Natural killer cell (primary cell): ENCODE data around the gene SLIT1. TPM values are rescaled to one million over a fixed set of nuclear protein-coding genes. Genes with fewer than 3 reads are reported as not detected.
"Not testable (repeated sequence)": the region's sequence is repeated elsewhere in the genome, so short reads cannot be mapped to it uniquely, and the experiment has no call there.

Source experiments
- ATAC-seq, 3 donors: fragments of 150-1000 bp in 2 of 3; fragments of 200-7000 bp in 1 of 3; cut with Tn5 transposase; 1 replicate in 1 of 3; 2 replicates in 2 of 3; pipeline ENCODE4 v1.10.0; 2021; ENCODE audit warnings: mild to moderate bottlenecking in 2 of 3, moderate library complexity in 2 of 3
- DNase-seq, 2 donors: peaks; one replicate each; pipeline versions ENCODE4 v3.0.0 to v3.0.0-alpha.2; 2013 to 2021; ENCODE audit warnings: mixed read lengths in 1 of 2
- H3K27ac ChIP-seq: one replicate; pipeline ENCODE4 v1.5.1; 2013; ENCODE audit warnings: mild to moderate bottlenecking, low read length
- H3K27me3 ChIP-seq: one replicate; pipeline ENCODE4 v1.6.1; 2013; ENCODE audit warnings: low read length; ENCODE audit not compliant: control insufficient read depth, insufficient read depth
- H3K36me3 ChIP-seq: one replicate; pipeline ENCODE4 v1.6.1; 2013; ENCODE audit warnings: low read length; ENCODE audit not compliant: control insufficient read depth, insufficient read depth
- H3K4me1 ChIP-seq: one replicate; pipeline ENCODE4 v1.6.1; 2013; ENCODE audit warnings: low read length; ENCODE audit not compliant: control insufficient read depth, insufficient read depth
- H3K4me3 ChIP-seq: one replicate; pipeline ENCODE4 v1.5.1; 2013; ENCODE audit warnings: low read length
- H3K9me3 ChIP-seq: one replicate; pipeline ENCODE4 v1.6.1; 2013; ENCODE audit warnings: low read length; ENCODE audit not compliant: control insufficient read depth, insufficient read depth
- H3K27ac Mint-ChIP-seq, 2 donors: one replicate each; pipeline ENCODE4 v1.8.0; 2022; ENCODE audit warnings: mild to moderate bottlenecking in 2 of 2, mixed read lengths in 2 of 2, moderate library complexity in 1 of 2
- H3K27me3 Mint-ChIP-seq, 2 donors: one replicate each; pipeline ENCODE4 v1.8.0; 2022; ENCODE audit warnings: low read depth in 2 of 2, mixed read lengths in 2 of 2
- H3K36me3 Mint-ChIP-seq: one replicate; pipeline ENCODE4 v1.8.0; 2022; ENCODE audit warnings: mixed read lengths
- H3K4me1 Mint-ChIP-seq, 2 donors: one replicate each; pipeline ENCODE4 v1.8.0; 2022; ENCODE audit warnings: mixed read lengths in 2 of 2
- H3K4me3 Mint-ChIP-seq: one replicate; pipeline ENCODE4 v1.8.0; 2022; ENCODE audit warnings: mild to moderate bottlenecking, moderate library complexity, mixed read lengths
- H3K9me3 Mint-ChIP-seq, 2 donors: one replicate each; pipeline ENCODE4 v1.8.0; 2022; ENCODE audit warnings: mixed read lengths in 2 of 2
- WGBS: methylation state at CpG from one replicate; pipeline ENCODE4 v1.1.7; 2013; ENCODE audit warnings: missing lambda C conversion rate; ENCODE audit not compliant: insufficient coverage; 5-methylcytosine and 5-hydroxymethylcytosine counted together
- intact Hi-C: fragments of 100-400 bp; cut with micrococcal nuclease; formaldehyde crosslinking; loops from one replicate; pipeline ENCODE4 v1.14.2; 2022
- total RNA-seq, 4 donors: library from RNA; stranded (reverse); fragments of 120-200 nt in 1 of 4; gene quantifications; one replicate each; pipeline versions ENCODE4 v1.2.3 to v1.2.4, GENCODE V29; 2013 to 2022
- TF ChIP-seq, protein P1 (sequence below): fragments of 200-600 bp; IDR thresholded peaks from one replicate; pipeline ENCODE4 v1.8.0; 2022; ENCODE audit warnings: antibody characterized with exemption

The SLIT1 gene
- total RNA-seq, 3 donors from 2014 or later (not counting 1 experiment from before 2014, with no cell fraction given) = 0.28 to 1.5 (median 1.1) TPM

DNA sequence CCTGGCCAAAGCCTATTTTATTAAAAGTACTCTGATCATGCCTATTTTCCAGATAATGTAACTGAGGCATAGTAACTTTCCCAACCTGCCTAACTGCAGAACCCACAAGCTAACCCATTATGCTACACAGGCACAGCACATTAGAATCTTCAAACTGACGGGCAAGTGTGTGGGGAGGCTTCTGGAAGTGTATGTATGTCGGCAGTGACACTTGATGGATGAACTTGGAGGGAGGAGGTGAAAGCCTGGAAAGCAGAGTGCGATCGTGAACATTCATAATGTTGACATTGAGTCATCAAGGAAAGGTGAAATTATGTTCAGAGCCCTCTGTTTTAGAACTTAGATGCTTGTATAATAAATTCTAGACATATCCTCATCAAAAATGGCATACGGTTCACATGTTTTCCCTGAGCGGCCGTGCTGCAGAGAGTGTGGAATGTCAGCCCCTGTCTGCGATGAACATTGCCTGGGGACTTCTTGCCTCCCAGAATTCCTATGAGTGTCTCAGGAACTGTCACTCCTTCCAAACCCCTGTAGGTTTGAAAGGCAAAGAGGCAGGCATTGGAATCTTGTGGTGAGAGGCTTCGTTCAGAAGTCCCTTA is 102.4 kb downstream of the SLIT1 start:
- no peak for ATAC-seq

DNA sequence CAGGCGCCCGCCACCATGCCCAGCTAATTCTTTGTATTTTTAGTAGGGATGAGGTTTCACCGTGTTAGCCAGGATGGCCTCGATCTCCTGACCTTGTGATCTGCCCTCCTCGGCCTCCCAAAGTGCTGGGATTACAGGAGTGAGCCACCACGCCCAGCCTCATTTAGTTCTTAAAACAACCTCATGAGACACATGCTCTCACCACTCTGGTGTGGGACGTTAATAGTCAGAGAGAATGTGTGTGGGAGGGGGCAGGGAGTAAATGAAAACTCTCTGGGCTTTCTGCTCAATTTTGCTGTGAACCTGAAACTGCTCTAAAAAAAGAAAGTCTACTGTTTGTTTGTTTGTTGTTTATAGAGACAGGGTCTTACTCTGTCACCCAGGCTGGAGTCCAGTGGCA is 103.2 kb downstream of the SLIT1 start:
- H3K27me3 Mint-ChIP-seq = peaks cover 32 to 34% of the 10 kb centered on the region in 2 donors
- H3K36me3 Mint-ChIP-seq, H3K4me1 Mint-ChIP-seq, H3K36me3 ChIP-seq, H3K27ac Mint-ChIP-seq, H3K9me3 Mint-ChIP-seq, H3K27ac ChIP-seq, H3K4me3 ChIP-seq, H3K9me3 ChIP-seq, H3K27me3 ChIP-seq, H3K4me3 Mint-ChIP-seq, H3K4me1 ChIP-seq, ATAC-seq, intact Hi-C loops, DNase-seq: not testable (repeated sequence)
- 92% methylated on average over 6 of the region's 7 CpGs for WGBS

More for the DNA sequence above, 102.4 kb downstream of the SLIT1 start:
- H3K4me3 Mint-ChIP-seq = no peak overlapping the region
- DNase-seq = no peak
- no peak overlapping the region for H3K27ac ChIP-seq
- no peaks in the 10 kb centered on the region for H3K4me1 Mint-ChIP-seq
- peaks cover 37 to 38% of the 10 kb centered on the region in 2 donors for H3K27me3 Mint-ChIP-seq
- H3K36me3 Mint-ChIP-seq = no peaks in the 10 kb centered on the region
- TF ChIP-seq, protein P1, sequence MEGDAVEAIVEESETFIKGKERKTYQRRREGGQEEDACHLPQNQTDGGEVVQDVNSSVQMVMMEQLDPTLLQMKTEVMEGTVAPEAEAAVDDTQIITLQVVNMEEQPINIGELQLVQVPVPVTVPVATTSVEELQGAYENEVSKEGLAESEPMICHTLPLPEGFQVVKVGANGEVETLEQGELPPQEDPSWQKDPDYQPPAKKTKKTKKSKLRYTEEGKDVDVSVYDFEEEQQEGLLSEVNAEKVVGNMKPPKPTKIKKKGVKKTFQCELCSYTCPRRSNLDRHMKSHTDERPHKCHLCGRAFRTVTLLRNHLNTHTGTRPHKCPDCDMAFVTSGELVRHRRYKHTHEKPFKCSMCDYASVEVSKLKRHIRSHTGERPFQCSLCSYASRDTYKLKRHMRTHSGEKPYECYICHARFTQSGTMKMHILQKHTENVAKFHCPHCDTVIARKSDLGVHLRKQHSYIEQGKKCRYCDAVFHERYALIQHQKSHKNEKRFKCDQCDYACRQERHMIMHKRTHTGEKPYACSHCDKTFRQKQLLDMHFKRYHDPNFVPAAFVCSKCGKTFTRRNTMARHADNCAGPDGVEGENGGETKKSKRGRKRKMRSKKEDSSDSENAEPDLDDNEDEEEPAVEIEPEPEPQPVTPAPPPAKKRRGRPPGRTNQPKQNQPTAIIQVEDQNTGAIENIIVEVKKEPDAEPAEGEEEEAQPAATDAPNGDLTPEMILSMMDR = no peak
- no peak overlapping the region for H3K4me3 ChIP-seq
- 77% methylated on average over 9 of the region's 9 CpGs for WGBS
- peaks cover 10% of the 10 kb centered on the region for H3K27me3 ChIP-seq
- H3K4me1 ChIP-seq = no peaks in the 10 kb centered on the region
- no peak overlapping the region for H3K27ac Mint-ChIP-seq
- H3K9me3 ChIP-seq = no peaks in the 10 kb centered on the region
- no peaks in the 10 kb centered on the region for H3K36me3 ChIP-seq
- H3K9me3 Mint-ChIP-seq = no peaks in the 10 kb centered on the region
- intact Hi-C loops = no loop called here

GRCh38 chr10:97081621-97082235 is 104.0 kb downstream of the SLIT1 start:
- TF ChIP-seq, protein P1 = peak; percentile 74

DNA sequence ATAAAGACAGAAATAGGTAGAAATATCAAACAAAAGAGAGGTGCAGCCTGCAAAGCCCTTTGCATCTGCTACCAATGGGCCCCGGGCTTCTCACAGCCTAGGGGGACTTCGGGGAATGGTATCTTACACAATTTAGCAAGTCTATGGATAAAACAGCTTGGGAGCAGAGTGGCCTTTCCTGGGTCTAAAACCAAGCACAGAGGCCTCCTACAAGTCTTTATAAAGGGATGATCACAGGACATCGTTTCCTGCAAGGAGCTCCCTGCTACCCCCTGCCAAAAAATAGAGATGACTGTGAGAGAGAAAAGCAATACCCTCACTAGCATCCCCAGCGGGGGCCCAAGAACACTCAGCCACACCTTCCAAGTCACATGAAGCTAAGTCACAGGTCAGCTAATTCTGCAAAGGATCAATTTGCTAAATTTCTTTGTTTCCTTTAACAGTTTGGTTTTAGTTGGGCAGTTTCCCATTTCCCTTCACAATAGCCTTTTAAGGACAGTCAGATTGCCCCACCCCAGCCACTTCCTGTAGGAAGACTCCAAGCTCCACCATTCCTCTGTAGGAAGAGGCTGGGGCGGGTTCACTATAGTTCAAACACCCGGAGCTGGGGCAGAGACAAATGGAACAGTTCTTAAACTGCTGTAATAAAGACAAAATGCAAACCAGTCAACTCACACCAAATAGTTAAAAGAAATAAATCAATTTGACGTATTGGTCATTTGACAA is 105.5 kb downstream of the SLIT1 start:
- Mint-ChIP-seq H3K9me3 (no peaks in the 10 kb centered on the region), H3K4me3 (no peak overlapping the region), H3K4me1 (no peaks in the 10 kb centered on the region), H3K36me3 (no peaks in the 10 kb centered on the region), H3K27me3 (peaks cover 20 to 30% of the 10 kb centered on the region in 2 donors), H3K27ac (no peak overlapping the region)
- H3K4me1 ChIP-seq = no peaks in the 10 kb centered on the region
- no peak overlapping the region for H3K27ac ChIP-seq
- H3K9me3 ChIP-seq = no peaks in the 10 kb centered on the region
- ATAC-seq (no peak), DNase-seq (no peak)
- TF ChIP-seq, protein P1 = no peak
- H3K4me3 ChIP-seq = no peak overlapping the region
- WGBS = 46% methylated on average over 7 of the region's 7 CpGs
- intact Hi-C loops = loop anchor here (2.0 kb wide), 1 partner anchor 17 kb away; no protein-coding TSS in a partner anchor
- H3K36me3 ChIP-seq = no peaks in the 10 kb centered on the region
- peaks cover 10% of the 10 kb centered on the region for H3K27me3 ChIP-seq

More at GRCh38 chr10:97081621-97082235, 104.0 kb downstream of the SLIT1 start:
- H3K27ac Mint-ChIP-seq = no peak overlapping the region
- ATAC-seq = peak; percentile 62 to 84 (median 66)
- no peaks in the 10 kb centered on the region for H3K36me3 Mint-ChIP-seq
- H3K4me1 ChIP-seq = no peaks in the 10 kb centered on the region
- H3K27me3 Mint-ChIP-seq = peaks cover 30 to 33% of the 10 kb centered on the region in 2 donors
- intact Hi-C loops = loop anchor here (2.0 kb wide), 1 partner anchor 15 kb away; no protein-coding TSS in a partner anchor
- H3K4me3 ChIP-seq = no peak overlapping the region
- H3K27ac ChIP-seq = no peak overlapping the region
- H3K36me3 ChIP-seq = no peaks in the 10 kb centered on the region
- H3K27me3 ChIP-seq = peaks cover 10% of the 10 kb centered on the region
- H3K4me3 Mint-ChIP-seq = peak overlapping the region; percentile 25
- H3K9me3 ChIP-seq = no peaks in the 10 kb centered on the region
- 9% methylated on average over 6 of the region's 6 CpGs for WGBS
- H3K4me1 Mint-ChIP-seq = no peaks in the 10 kb centered on the region
- DNase-seq = peak; percentile 64 to 78
- no peaks in the 10 kb centered on the region for H3K9me3 Mint-ChIP-seq
